ENCODE results near the gene ST6GALNAC4.

DNA sequence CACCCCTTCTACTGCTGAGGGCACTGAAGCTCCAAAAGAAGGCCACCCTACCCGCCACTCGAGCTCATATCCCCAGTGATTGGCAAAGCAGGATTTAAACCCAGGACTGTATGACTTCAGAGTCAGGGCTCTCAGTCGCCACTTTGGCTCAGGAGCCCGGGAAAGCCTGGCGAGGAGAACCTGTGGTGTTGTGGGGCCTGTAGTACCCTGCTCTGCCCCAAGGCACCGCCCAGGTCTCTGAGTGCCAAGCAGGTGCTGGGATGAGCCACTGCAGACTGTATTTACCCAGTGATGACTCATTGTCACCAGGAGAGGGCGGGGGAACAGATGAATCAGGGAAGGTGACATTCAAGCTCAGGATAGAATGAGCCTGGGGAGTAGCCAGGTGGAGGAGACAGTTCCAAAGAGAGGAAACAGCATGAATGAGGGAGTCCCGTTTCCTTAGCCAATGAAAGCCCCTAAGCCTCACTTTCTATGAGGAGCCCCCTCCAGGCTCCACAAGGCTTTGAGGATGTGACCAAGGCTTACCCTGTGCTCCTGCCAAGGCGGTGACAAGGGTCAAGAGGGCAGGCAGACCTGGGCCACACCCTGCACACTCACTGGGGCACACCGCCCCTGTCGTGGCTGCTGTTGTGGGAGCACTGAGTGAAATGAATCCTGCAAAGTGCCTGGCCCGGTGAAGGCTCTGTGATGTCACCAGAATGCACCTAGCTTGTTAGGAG lies 38.6 kb upstream of the ST6GALNAC4 start:
- TF ChIP-seq POLR2A (IDR thresholded peaks at IDR 0.05; ENCODE audit: low read depth) = no peak
- TF ChIP-seq, protein P1, sequence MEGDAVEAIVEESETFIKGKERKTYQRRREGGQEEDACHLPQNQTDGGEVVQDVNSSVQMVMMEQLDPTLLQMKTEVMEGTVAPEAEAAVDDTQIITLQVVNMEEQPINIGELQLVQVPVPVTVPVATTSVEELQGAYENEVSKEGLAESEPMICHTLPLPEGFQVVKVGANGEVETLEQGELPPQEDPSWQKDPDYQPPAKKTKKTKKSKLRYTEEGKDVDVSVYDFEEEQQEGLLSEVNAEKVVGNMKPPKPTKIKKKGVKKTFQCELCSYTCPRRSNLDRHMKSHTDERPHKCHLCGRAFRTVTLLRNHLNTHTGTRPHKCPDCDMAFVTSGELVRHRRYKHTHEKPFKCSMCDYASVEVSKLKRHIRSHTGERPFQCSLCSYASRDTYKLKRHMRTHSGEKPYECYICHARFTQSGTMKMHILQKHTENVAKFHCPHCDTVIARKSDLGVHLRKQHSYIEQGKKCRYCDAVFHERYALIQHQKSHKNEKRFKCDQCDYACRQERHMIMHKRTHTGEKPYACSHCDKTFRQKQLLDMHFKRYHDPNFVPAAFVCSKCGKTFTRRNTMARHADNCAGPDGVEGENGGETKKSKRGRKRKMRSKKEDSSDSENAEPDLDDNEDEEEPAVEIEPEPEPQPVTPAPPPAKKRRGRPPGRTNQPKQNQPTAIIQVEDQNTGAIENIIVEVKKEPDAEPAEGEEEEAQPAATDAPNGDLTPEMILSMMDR (IDR thresholded peaks at IDR 0.05) = peak; percentile 28 to 45 (median 44)
- TF ChIP-seq EP300 (IDR thresholded peaks at IDR 0.05) = no peak
- TF ChIP-seq POLR2AphosphoS5 (IDR thresholded peaks at IDR 0.05) = peak; percentile 80 to 83

Measured in esophagus muscularis mucosa (tissue), 4 donors.